ENCODE measurements around the gene RAG2. TPM values are rescaled to one million over a fixed set of nuclear protein-coding genes. Genes with fewer than 3 reads are reported as not detected.

The RAG2 gene
- total RNA-seq, 1 experiment from 2014 or later, result 0.10 TPM

- BruUV-seq (replicated peaks), result no TSS peak
- H3K4me3 ChIP-seq (ENCODE audit: low read depth in 2 of 2, low read length in 2 of 2), result no peak overlapping the region
- ChIA-PET POLR2A (no interaction called here), CTCF (no interaction called here)
- in situ Hi-C loops (cut with HindIII; ENCODE audit: low pct_unique_long_range_greater_than_20kb, low sequenced_read_pairs), result no loop called here
- H3K27me3 ChIP-seq (ENCODE audit: control insufficient read depth, insufficient read depth, low read length), result no peaks in the 10 kb centered on the region
- ATAC-seq (no peak), DNase-seq (ENCODE audit: low read depth, low spot score) (no peak)
- intact Hi-C loops (cut with micrococcal nuclease; ENCODE audit: unreplicated experiment), result no loop called here
- TF ChIP-seq, protein P1, sequence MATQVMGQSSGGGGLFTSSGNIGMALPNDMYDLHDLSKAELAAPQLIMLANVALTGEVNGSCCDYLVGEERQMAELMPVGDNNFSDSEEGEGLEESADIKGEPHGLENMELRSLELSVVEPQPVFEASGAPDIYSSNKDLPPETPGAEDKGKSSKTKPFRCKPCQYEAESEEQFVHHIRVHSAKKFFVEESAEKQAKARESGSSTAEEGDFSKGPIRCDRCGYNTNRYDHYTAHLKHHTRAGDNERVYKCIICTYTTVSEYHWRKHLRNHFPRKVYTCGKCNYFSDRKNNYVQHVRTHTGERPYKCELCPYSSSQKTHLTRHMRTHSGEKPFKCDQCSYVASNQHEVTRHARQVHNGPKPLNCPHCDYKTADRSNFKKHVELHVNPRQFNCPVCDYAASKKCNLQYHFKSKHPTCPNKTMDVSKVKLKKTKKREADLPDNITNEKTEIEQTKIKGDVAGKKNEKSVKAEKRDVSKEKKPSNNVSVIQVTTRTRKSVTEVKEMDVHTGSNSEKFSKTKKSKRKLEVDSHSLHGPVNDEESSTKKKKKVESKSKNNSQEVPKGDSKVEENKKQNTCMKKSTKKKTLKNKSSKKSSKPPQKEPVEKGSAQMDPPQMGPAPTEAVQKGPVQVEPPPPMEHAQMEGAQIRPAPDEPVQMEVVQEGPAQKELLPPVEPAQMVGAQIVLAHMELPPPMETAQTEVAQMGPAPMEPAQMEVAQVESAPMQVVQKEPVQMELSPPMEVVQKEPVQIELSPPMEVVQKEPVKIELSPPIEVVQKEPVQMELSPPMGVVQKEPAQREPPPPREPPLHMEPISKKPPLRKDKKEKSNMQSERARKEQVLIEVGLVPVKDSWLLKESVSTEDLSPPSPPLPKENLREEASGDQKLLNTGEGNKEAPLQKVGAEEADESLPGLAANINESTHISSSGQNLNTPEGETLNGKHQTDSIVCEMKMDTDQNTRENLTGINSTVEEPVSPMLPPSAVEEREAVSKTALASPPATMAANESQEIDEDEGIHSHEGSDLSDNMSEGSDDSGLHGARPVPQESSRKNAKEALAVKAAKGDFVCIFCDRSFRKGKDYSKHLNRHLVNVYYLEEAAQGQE (IDR thresholded peaks at IDR 0.05; ENCODE audit: insufficient read depth in 1 of 2, low read depth in 2 of 2, low read length in 1 of 2), result no peak
- no peak for TF ChIP-seq SIN3A (IDR thresholded peaks at IDR 0.05; ENCODE audit: borderline replicate concordance, insufficient read depth, low read depth, low read length)
- TF ChIP-seq POLR2AphosphoS5 (IDR thresholded peaks at IDR 0.05; ENCODE audit: low read depth, low read length), result no peak
- no peak for TF ChIP-seq CTCF (IDR thresholded peaks at IDR 0.05)
- no peak for TF ChIP-seq TCF7L2 (IDR thresholded peaks at IDR 0.05; ENCODE audit: low read depth, low read length)
- H3K4me1 ChIP-seq (ENCODE audit: control insufficient read depth, insufficient read depth, low read length), result peaks cover 3% of the 10 kb centered on the region; the same call in 1 of the 2 replicates
- no peaks in the 10 kb centered on the region for H3K36me3 ChIP-seq (ENCODE audit: control insufficient read depth, insufficient read depth, low read length)
- peak overlapping the region; percentile 24; the same call in 1 of the 2 replicates for H3K27ac ChIP-seq (ENCODE audit: low read length)
- no peaks in the 10 kb centered on the region for H3K9me3 ChIP-seq (ENCODE audit: control insufficient read depth, insufficient read depth, low read depth, low read length)
These were observed 30.8 kb upstream of the RAG2 start for GRCh38 chr11:36628765-36629244.

DNA sequence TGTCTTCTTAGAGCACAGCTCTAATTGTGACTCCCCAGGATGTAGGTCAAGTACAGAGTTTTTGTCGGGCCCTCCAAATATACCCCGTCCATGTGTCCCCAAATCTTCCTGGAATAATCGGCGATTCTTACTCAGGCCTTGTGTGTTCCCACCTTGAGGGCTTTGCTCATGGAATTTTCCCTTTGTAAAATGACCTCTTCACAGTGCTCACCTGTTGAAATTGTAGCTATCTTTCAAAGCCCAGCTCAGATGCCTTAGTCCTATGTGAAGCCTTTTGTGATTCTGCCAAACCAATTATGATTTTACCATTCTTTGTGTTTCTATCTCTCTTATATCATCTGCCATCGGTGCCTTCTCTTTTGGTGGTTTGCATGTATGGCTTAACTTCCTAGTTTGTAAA is 30.1 kb upstream of the RAG2 start:
- in situ Hi-C loops (cut with HindIII; ENCODE audit: low pct_unique_long_range_greater_than_20kb, low sequenced_read_pairs), result no loop called here
- H3K9me3 ChIP-seq (ENCODE audit: control insufficient read depth, insufficient read depth, low read depth, low read length), result no peaks in the 10 kb centered on the region
- POLR2A ChIA-PET, result no interaction called here
- DNase-seq (ENCODE audit: low read depth, low spot score) (no peak), ATAC-seq (no peak)
- BruUV-seq (replicated peaks), result no TSS peak
- no peaks in the 10 kb centered on the region for H3K36me3 ChIP-seq (ENCODE audit: control insufficient read depth, insufficient read depth, low read length)
- H3K4me3 ChIP-seq (ENCODE audit: low read depth in 2 of 2, low read length in 2 of 2), result no peak overlapping the region
- H3K27me3 ChIP-seq (ENCODE audit: control insufficient read depth, insufficient read depth, low read length), result no peaks in the 10 kb centered on the region
- CTCF ChIA-PET, result no interaction called here
- peaks cover 6% of the 10 kb centered on the region; the same call in 1 of the 2 replicates for H3K4me1 ChIP-seq (ENCODE audit: control insufficient read depth, insufficient read depth, low read length)
- intact Hi-C loops (cut with micrococcal nuclease; ENCODE audit: unreplicated experiment), result no loop called here
- TF ChIP-seq, protein P1 (IDR thresholded peaks at IDR 0.05; ENCODE audit: insufficient read depth in 1 of 2, low read depth in 2 of 2, low read length in 1 of 2), result no peak
- TF ChIP-seq POLR2AphosphoS5 (IDR thresholded peaks at IDR 0.05; ENCODE audit: low read depth, low read length), result no peak
- TF ChIP-seq SIN3A (IDR thresholded peaks at IDR 0.05; ENCODE audit: borderline replicate concordance, insufficient read depth, low read depth, low read length), result no peak
- no peak for TF ChIP-seq CTCF (IDR thresholded peaks at IDR 0.05)
- TF ChIP-seq TCF7L2 (IDR thresholded peaks at IDR 0.05; ENCODE audit: low read depth, low read length), result no peak
- peak overlapping the region; percentile 19; the same call in 1 of the 2 replicates for H3K27ac ChIP-seq (ENCODE audit: low read length)
